ENCODE measurements around the gene ATG4D.
"Not testable (repeated sequence)": the region's sequence is repeated elsewhere in the genome, so short reads cannot be mapped to it uniquely, and the experiment has no call there.

ATG4D gene

DNA sequence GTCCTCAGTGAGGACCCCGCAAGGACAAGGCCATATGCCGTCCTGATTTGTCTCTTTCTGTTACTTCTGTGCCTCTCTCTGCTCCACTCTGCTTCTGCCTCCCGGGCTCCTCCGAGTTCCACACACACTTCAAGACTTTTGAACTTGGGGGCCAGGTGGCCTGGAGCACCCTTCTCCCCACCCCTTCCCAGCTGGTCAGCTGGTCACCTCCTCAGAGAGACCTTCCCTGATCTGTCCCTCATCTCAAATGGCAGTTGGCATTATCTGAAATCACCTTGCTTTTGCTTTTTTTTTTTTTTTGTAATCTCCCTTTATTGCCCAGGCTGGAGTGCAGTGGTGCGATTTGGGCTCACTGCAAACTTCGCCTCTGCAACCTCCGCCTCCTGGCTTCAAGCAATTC, 24.3 kb upstream of the ATG4D start:
- DNase-seq (ENCODE audit: low spot score) = no peak
- TF ChIP-seq, protein P1, sequence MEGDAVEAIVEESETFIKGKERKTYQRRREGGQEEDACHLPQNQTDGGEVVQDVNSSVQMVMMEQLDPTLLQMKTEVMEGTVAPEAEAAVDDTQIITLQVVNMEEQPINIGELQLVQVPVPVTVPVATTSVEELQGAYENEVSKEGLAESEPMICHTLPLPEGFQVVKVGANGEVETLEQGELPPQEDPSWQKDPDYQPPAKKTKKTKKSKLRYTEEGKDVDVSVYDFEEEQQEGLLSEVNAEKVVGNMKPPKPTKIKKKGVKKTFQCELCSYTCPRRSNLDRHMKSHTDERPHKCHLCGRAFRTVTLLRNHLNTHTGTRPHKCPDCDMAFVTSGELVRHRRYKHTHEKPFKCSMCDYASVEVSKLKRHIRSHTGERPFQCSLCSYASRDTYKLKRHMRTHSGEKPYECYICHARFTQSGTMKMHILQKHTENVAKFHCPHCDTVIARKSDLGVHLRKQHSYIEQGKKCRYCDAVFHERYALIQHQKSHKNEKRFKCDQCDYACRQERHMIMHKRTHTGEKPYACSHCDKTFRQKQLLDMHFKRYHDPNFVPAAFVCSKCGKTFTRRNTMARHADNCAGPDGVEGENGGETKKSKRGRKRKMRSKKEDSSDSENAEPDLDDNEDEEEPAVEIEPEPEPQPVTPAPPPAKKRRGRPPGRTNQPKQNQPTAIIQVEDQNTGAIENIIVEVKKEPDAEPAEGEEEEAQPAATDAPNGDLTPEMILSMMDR (IDR thresholded peaks at IDR 0.05; ENCODE audit: extremely low read depth, missing control alignments) = no peak

DNA sequence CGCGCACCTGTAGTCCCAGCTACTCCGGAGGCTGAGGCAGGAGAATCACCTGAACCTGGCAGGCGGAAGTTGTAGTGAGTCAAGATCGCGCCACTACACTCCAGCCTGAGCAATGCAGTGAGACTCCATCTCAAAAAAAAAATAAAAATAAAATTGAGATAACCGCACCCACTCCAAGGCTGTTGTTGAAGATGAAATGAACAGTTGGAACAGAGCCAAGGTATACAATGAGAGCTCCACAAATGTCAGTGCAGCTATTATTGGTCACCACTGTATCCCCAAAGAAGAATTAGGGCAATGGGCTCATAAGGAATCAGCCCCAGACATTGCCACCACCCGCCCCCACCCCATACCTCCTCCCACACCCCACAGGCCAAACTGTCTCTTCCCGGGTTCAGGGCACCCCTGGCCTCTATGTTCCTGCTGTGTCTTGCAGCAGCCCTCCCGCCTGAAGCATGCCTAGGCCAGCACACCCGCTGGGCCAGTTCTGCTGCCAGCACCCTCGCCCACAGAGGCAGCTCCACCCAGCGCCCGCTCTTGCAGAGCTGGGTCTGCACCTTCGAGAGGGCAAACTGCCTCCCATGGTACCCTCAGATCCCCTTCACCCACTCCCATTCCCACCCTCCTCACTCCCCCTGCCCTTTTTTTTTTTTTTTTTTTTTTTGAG, 22.9 kb upstream of the ATG4D start:
- TF ChIP-seq, protein P1 (IDR thresholded peaks at IDR 0.05; ENCODE audit: extremely low read depth, missing control alignments) = no peak
- no peak for DNase-seq (ENCODE audit: low spot score)

DNA sequence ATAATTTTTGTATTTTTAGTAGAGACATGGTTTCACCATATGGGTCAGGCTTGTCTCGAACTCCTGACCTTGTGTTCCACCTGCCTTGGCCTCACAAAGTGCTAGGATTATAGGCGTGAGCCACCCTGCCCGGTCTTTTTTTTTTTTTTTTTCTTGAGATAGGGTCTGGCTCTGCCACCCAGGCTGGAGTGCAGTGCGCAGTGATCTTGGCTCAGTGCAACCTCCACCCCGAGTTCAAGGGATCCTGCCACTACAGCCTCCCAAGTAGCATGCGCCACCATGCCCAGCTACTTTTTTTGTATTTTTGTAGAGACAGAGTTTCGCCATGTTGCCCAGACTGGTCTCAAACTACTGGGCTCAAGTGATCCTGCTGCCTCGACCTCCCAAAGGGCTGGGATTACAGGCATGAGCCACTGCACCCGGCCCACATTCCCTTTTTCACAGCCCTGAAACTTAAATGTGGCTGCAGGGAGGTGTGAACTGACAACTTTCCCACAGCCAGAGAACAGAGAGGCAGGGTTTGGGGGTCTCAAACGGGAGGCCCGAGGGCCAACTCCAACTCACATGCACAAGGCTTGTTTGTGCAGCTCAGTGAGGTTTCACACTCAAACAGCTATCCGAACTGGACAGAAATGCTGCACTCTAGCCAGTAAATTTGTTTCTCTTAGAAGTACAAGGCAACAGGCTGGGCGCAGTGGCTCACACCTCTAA, 22.1 kb upstream of the ATG4D start:
- TF ChIP-seq, protein P1 (IDR thresholded peaks at IDR 0.05; ENCODE audit: extremely low read depth, missing control alignments) = no peak
- no peak for DNase-seq (ENCODE audit: low spot score)

DNA sequence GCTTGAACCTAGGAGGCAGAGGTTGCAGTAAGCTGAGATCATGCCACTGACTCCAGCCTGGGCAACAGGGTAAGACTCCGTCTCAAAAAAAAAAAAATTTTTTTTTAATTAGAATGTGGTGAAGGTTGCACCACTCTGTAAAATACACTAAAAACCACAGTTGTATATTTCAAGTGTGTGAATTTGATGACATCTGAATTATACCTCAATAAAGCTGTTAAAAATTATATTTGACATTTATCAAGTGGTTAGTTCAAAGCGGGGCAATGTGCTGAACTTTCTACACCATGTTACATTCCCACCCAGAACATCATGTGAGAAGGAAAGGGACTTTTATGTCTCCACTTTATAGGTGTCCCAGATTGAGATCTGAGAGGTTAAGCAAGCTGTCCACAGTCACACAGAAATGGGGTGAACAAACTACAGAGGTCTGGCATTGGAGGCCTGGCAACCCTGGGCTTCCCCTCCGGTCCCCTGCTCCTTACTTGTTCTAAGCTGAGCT, 20.5 kb upstream of the ATG4D start:
- no peak for DNase-seq (ENCODE audit: low spot score)
- TF ChIP-seq, protein P1 (IDR thresholded peaks at IDR 0.05; ENCODE audit: extremely low read depth, missing control alignments) = no peak

DNA sequence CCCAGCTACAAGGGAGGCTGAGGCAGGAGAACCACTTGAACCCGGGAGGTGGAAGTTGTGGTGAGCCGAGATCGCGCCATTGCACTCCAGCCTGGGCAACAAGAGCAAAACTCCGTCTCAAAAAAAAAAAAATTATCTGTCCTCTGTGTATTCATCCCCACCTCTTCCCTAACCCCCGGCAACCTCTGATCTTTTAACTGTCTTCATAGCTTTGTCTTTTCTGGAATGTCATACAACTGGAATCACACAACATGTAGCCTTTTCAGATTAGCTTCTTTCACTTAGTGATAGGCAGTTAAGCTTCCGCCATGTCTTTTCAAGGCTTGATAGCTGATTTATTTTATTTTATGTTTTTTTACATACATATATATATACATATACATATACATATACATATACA, 18.1 kb upstream of the ATG4D start:
- TF ChIP-seq, protein P1 (IDR thresholded peaks at IDR 0.05; ENCODE audit: extremely low read depth, missing control alignments) = no peak
- DNase-seq (ENCODE audit: low spot score) = no peak

DNA sequence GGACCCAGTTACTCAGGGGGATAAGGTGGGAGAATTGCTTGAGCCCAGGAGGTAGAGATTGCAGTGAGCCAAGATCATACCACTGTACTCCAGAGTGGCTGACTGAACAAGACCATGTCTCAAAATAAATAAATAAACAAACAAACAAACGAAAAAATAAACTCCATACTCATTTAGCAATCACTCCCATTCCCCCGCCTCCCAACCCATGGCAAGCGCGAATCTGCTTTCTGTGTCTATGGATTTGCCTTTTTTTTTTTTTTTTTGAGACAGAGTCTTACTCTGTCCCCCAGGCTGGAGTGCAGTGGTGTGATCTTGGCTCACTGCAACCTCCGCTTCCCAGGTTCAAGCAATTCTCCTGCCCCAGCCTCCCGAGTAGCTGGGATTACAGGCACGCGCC, 16.8 kb upstream of the ATG4D start:
- not testable (repeated sequence) for DNase-seq (ENCODE audit: low spot score)

DNA sequence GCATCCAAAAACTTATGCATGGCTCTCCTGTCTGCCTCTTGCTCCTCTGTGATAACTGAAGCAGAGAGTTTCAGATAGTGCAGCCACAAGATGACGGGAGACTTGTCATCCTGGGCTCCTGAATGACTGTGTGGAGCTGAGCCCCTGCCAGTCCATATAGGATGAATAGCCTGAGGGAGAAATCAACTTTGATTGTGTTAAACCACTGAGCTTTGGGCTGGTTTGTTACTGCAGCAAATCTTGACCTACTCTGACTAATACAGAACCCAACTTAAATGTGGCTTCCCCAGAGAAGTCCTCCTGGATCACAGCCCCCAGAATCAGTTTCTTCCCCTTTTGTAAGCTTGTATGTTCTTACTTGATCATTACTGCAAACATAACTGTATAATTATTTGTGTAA, 11.2 kb upstream of the ATG4D start:
- peak; percentile 4 for DNase-seq (ENCODE audit: low spot score)
- TF ChIP-seq, protein P1 (IDR thresholded peaks at IDR 0.05; ENCODE audit: extremely low read depth, missing control alignments) = no peak
